BE2C (cell line): ENCODE data around the gene MEGF10.

Source experiments
- DNase-seq: peaks from one replicate; pipeline ENCODE4 v3.0.0-alpha.2; 2020
- H3K27me3 ChIP-seq: fragments of 250-450 bp; sonication (Bioruptor Pico); 2 replicates; pipeline ENCODE4 v1.5.1; 2020; ENCODE audit warnings: mild to moderate bottlenecking
- H3K36me3 ChIP-seq: fragments of 250-450 bp; sonication (Bioruptor Pico); 2 replicates; pipeline ENCODE4 v1.5.1; 2020; ENCODE audit warnings: mild to moderate bottlenecking
- H3K4me1 ChIP-seq: fragments of 250-450 bp; sonication (Bioruptor Pico); 2 replicates; pipeline ENCODE4 v1.5.1; 2020
- H3K4me3 ChIP-seq: 2 replicates; pipeline ENCODE4 v1.5.1; 2011; ENCODE audit warnings: low read depth, low read length
- H3K9me3 ChIP-seq: fragments of 250-450 bp; sonication (Bioruptor Pico); 2 replicates; pipeline ENCODE4 v1.5.1; 2020
- CTCF ChIP-seq: IDR thresholded peaks from 2 replicates; pipeline ENCODE4 v1.5.1; 2012; ENCODE audit warnings: mild to moderate bottlenecking, low read depth, low read length

The MEGF10 gene

GRCh38 chr5:127402361-127402760 lies 111.8 kb downstream of the MEGF10 start:
- no peak overlapping the region for H3K4me3 ChIP-seq
- H3K4me1 ChIP-seq: no peaks in the 10 kb centered on the region
- no peak for DNase-seq
- no peaks in the 10 kb centered on the region for H3K36me3 ChIP-seq
- TF ChIP-seq CTCF: no peak
- H3K27me3 ChIP-seq: no peaks in the 10 kb centered on the region
- H3K9me3 ChIP-seq: no peaks in the 10 kb centered on the region

- no peaks in the 10 kb centered on the region for H3K4me1 ChIP-seq
- no peaks in the 10 kb centered on the region for H3K27me3 ChIP-seq
- no peaks in the 10 kb centered on the region for H3K36me3 ChIP-seq
- no peak for TF ChIP-seq CTCF
- H3K9me3 ChIP-seq: no peaks in the 10 kb centered on the region
- no peak overlapping the region for H3K4me3 ChIP-seq
- DNase-seq: no peak
Measured at GRCh38 chr5:127404190-127404589, 113.6 kb downstream of the MEGF10 start.

- no peak for TF ChIP-seq CTCF
- no peaks in the 10 kb centered on the region for H3K9me3 ChIP-seq
- no peak overlapping the region for H3K4me3 ChIP-seq
- no peak for DNase-seq
- no peaks in the 10 kb centered on the region for H3K4me1 ChIP-seq
- H3K36me3 ChIP-seq: no peaks in the 10 kb centered on the region
- no peaks in the 10 kb centered on the region; the same call in 1 of the 2 replicates for H3K27me3 ChIP-seq
Measured at GRCh38 chr5:127406326-127407121, 115.9 kb downstream of the MEGF10 start.

- Histone ChIP-seq H3K4me1 (no peaks in the 10 kb centered on the region), H3K27me3 (no peaks in the 10 kb centered on the region; the same call in 1 of the 2 replicates), H3K36me3 (no peaks in the 10 kb centered on the region), H3K9me3 (no peaks in the 10 kb centered on the region), H3K4me3 (no peak overlapping the region)
- no peak for TF ChIP-seq CTCF
- DNase-seq: no peak
Measured at GRCh38 chr5:127409246-127409917, 118.8 kb downstream of the MEGF10 start.

- no peak overlapping the region for H3K4me3 ChIP-seq
- no peak for DNase-seq
- H3K4me1 ChIP-seq: no peaks in the 10 kb centered on the region
- H3K36me3 ChIP-seq: no peaks in the 10 kb centered on the region
- TF ChIP-seq CTCF: no peak
- H3K27me3 ChIP-seq: no peaks in the 10 kb centered on the region; the same call in 1 of the 2 replicates
- no peaks in the 10 kb centered on the region for H3K9me3 ChIP-seq
Measured at GRCh38 chr5:127409921-127410675, 119.5 kb downstream of the MEGF10 start.
